GM19438 (cell line): ENCODE data around the gene CFAP53.
"Not testable (repeated sequence)": the region's sequence is repeated elsewhere in the genome, so short reads cannot be mapped to it uniquely, and the experiment has no call there.

Experiments used
- ATAC-seq: cut with Tn5 transposase; IDR thresholded peaks from one replicate; pipeline ENCODE4 v1.9.1; 2021; ENCODE audit warnings: low read depth; ENCODE audit not compliant: unreplicated experiment

The CFAP53 gene, protein sequence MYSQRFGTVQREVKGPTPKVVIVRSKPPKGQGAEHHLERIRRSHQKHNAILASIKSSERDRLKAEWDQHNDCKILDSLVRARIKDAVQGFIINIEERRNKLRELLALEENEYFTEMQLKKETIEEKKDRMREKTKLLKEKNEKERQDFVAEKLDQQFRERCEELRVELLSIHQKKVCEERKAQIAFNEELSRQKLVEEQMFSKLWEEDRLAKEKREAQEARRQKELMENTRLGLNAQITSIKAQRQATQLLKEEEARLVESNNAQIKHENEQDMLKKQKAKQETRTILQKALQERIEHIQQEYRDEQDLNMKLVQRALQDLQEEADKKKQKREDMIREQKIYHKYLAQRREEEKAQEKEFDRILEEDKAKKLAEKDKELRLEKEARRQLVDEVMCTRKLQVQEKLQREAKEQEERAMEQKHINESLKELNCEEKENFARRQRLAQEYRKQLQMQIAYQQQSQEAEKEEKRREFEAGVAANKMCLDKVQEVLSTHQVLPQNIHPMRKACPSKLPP

GRCh38 chr18:50266248-50266704 lies at the start of gene CFAP53:
Gene CFAP53 (minus strand): TSS chr18:50266495. CDS start chr18:50266404, 91 bp downstream.
- peak; percentile 74 for ATAC-seq

DNA sequence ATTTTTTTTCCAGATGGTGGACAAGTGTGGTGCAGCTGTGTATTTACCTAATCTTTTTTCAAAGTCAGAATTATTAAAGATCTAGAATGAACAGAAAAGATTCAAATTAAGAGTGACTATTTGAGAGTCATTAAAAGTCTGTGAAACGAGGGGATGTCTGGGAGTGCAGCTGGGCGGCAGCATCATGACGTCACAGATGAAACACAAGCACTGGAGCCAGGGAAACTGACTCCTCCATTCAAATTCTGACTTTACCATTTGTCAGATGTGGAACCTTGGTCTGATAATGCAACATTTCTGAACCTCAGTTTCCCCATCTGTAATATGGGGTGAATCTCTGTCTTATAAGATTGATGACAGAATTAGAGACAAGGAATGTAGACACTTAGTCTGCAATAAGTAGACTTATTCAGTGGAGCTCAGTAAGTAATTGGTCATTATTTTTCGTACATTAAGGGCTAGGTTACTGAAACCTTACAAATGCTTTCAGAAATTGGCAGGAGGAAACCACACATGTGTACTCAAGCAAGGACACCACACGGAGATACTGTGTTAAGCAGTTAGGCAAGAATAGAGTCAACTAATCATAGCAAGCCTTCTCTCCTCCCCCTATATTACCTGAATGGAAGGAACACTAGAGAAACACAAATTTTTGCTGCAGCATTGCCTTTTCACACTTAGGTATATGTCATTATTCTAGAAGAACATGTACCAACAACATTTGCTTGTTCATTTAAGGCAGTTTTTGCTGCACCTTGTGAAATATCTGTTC lies 49.0 kb upstream of the CFAP53 start:
- peak; percentile 63 for ATAC-seq

- no peak for ATAC-seq
These were observed 47.7 kb upstream of the CFAP53 start for GRCh38 chr18:50313873-50314460.

DNA sequence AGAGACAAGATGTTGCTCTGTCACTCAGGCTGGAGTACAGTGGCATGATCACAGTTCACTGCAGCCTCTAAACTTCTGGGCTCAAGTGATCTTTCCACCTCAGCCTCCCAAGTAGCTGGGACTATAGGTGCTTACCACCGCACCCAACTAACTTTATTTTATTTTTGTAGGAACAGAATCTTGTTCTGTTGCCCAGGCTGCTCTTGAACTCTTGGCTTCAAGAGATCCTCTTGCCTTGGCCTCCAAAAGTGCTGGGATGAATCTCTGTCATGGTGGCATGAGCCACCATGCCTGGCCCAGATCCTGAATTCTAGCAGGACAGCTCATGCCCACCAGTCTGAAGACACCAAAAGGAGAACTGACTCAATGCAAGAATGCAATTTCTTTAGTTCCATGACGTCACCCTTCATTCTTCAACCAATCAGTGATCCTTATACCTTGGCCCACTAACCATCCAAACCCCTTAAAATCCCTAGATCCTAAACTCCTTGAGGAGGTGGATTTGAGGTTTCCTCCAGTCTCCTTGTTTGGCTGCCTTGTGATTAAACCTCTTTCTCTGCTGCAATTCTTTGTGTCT lies 46.8 kb upstream of the CFAP53 start:
- ATAC-seq, result no peak

DNA sequence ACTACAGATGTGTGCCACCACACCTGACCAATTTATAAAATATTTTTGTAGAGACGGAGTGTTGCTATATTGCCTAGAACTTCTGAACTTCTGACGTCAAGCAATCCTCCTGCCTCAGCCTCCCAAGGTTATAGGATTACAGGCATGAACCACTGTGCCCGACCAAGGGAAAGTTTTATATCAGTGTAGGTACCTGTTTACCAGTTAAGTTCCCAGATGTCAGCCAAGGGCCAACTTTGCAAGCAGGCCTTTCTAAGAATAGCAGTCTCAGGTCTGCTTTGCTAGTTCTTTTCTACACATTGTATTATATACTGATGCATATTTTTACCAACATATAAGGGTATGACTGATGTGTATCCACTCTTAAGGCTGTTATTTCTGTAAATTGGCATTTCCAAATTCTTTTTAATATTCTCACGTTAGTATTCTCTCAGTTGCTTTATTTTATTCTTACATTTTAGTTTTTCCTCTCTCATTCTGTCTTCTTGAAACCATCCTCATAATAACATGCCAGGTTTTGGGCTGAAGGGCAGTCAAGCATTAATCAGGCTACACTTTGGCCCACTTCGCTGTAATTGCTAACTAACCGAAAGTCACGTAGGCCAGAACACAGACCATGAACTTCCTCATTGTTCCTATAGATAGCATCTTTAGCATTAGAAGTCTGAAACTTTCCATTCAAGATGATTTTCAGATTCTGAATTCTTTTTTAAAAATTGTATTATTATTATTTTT lies 46.2 kb upstream of the CFAP53 start:
- ATAC-seq, result peak; percentile 65

DNA sequence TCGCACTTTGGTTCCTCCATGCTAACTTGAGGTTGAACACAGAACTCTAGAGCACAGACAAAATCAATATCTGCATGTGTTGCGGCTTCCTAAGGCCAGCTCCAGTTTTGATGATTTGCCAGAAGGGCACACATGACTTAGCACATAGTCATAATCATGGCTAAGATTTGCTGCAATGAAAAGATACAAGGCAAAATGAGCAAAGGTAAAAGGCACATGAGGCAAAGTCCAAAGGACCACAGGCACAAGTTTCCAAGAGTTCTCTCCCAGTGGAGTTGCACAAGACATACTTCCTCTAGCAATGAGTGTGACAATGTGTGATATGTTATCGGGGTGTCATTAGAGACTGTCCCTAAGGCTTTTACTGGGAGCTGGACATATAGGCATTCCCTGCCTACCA lies 45.4 kb upstream of the CFAP53 start:
- no peak for ATAC-seq

GRCh38 chr18:50310080-50310479 lies 43.8 kb upstream of the CFAP53 start:
- ATAC-seq, result no peak

DNA sequence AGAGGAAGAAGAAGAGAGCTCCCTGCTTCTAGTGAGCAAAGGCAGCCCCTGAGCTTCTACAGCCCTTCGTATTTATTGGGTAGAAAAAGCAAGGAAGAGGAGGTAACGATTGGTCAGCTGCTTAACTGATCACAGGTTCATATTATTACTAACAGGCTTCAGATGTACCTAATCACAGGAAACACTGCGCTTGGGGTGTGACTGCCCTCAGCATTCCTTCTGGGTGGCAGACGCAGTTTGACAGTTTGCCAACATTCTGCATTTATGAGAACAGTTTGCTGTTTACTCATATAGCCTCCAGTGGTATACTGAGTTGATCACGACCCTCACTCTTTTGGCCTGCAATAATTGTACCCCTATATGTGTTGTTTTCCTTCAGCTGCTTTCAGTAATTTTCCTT lies 42.6 kb upstream of the CFAP53 start:
- ATAC-seq, result not testable (repeated sequence)

- ATAC-seq, result peak; percentile 88
These were observed 41.6 kb upstream of the CFAP53 start for GRCh38 chr18:50307738-50308470.

DNA sequence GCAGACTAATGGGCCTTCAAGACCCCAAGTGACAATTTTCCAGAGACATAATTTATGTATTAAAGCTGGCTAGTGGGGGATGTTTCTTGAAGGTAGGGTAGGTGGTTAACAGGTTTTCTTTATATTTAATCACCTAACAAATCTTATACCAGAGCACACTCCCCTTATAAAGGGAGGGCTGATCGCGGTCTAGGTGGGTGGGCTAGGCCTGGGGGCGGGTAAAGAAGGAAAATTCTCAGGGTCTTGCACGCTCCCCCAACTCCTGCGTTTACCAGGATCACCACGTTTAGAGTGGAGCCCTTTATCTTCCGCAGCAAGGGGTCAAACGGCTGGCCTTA lies 41.1 kb upstream of the CFAP53 start:
- ATAC-seq, result no peak

- ATAC-seq, result no peak
These were observed 40.6 kb upstream of the CFAP53 start for GRCh38 chr18:50306944-50307343.

GRCh38 chr18:50301074-50301473 lies 34.8 kb upstream of the CFAP53 start:
- no peak for ATAC-seq

- ATAC-seq, result no peak
These were observed 33.5 kb upstream of the CFAP53 start for GRCh38 chr18:50299626-50300388.

- peak; percentile 12 for ATAC-seq
These were observed 32.4 kb upstream of the CFAP53 start for GRCh38 chr18:50298443-50299284.

DNA sequence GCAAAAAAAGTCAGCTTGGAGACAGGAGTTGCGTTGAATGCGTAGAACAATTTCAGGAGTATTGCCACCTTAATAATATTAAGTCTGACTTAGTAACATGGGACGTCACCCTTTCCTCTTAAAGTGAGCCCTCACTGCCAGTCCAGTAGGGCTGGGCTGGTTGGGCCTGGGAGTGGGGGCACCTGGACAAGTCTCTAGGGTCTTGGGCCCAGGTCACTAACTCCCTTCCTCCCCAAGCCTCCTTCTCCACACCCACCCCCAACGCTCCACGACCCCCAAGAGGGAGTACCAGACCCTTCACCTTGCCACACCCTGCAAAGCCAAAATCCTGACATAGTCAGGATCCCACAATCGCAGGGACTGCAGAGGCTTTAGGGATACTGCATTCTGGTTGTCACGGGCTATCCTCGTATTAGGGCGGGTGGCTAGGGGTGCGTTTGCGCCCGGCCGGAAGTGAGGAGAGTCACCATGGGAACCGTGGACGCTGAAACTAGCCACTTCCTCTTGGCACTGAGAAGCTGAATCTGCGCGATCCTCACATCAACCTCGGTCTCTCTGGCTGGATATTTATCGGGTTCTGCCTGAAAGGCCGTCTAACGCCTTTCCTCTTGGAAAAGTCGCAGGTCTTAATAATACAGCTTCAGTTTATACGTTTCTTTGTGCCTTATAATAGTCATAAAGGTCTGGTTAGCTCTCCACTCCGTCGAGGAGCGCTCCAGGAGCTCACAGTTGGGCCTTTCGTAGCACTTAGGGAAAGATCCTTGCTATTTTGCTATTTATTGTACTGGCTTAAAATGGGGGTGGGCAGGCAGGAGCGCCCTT lies 31.5 kb upstream of the CFAP53 start:
- peak; percentile 100 for ATAC-seq

DNA sequence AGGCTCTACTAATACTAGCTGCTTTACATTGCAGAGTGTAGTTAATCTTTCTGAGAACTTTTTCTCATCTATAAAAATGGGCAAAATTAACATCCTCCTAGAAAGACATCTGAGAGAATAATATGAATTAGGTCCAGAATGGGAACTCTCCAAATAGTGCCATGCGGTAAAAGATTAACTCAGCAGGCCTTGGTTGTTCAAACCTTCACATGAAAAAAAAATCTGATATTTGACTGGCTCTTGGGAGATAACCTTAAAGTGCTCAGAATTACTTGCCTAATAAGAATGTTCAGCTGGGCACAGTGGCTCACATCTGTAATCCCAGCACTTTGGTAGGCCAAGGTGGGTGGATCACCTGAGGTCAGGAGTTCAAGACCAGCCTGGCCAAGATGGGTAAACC lies 26.7 kb upstream of the CFAP53 start:
- ATAC-seq, result no peak

DNA sequence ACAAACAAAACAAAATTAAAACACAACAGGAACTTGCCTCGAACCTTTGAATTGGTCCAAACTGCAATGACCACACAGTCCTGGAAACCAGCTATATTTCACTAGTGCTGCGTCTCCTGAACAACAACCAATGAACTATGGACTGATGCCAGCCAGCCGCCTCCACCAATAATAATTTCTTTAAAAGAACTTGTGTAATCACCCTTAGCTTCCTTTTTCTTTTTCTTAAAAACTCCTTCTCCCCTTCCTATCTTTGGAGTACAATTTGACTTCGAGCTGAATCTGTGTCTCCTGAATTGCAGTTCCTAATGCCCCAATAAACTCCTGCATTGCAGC lies 22.8 kb upstream of the CFAP53 start:
- ATAC-seq, result no peak
